Esophagus muscularis mucosa (tissue), 4 donors: Measurements from ENCODE around the gene KCP. TPM values are rescaled to one million over a fixed set of nuclear protein-coding genes. Genes with fewer than 3 reads are reported as not detected.

Source experiments
- DNase-seq: peaks from one replicate; pipeline ENCODE4 v3.0.0-alpha.2; 2017; ENCODE audit errors: extremely low spot score
- H3K27ac ChIP-seq, 4 donors: fragments of 200-600 bp; sonication (generic); replicated peaks in 1 of 4; 1 replicate in 3 of 4; 2 replicates in 1 of 4; pipeline ENCODE4 v1.5.1; 2016 to 2019; ENCODE audit warnings: mild to moderate bottlenecking in 1 of 4
- H3K27me3 ChIP-seq, 4 donors: fragments of 200-600 bp; sonication (generic); one replicate each; pipeline versions ENCODE4 v1.5.1 to v1.6.0; 2016 to 2019
- H3K36me3 ChIP-seq, 4 donors: fragments of 200-600 bp; sonication (generic); one replicate each; pipeline ENCODE4 v1.5.1; 2016 to 2019
- H3K4me1 ChIP-seq, 4 donors: fragments of 200-600 bp; sonication (generic); one replicate each; pipeline ENCODE4 v1.5.1; 2016 to 2019
- H3K4me3 ChIP-seq, 4 donors: fragments of 200-600 bp; sonication (generic); 1 replicate in 2 of 4; 2 replicates in 2 of 4; pipeline ENCODE4 v1.5.1; 2016 to 2019; ENCODE audit warnings: mild to moderate bottlenecking in 4 of 4, moderate library complexity in 1 of 4
- H3K9me3 ChIP-seq, 4 donors: fragments of 200-600 bp; sonication (generic); 1 replicate in 3 of 4; 2 replicates in 1 of 4; pipeline ENCODE4 v1.5.1; 2016 to 2019
- EP300 ChIP-seq: sonication (generic); formaldehyde crosslinking; IDR thresholded peaks from one replicate; pipeline ENCODE4 v1.6.1; 2017; ENCODE audit warnings: antibody characterized with exemption
- POLR2A ChIP-seq: fragments of 450-650 bp; IDR thresholded peaks from one replicate; pipeline ENCODE4 v1.6.1; 2017; ENCODE audit warnings: antibody characterized with exemption, moderate library complexity, mild to moderate bottlenecking, low read depth
- POLR2AphosphoS5 ChIP-seq, 2 donors: sonication (generic); formaldehyde crosslinking; IDR thresholded peaks; one replicate each; pipeline ENCODE4 v1.6.1; 2017; ENCODE audit warnings: antibody characterized with exemption in 2 of 2
- WGBS: methylation state at CpG from one replicate; pipeline ENCODE4 v1.1.5; 2018; 5-methylcytosine and 5-hydroxymethylcytosine counted together
- intact Hi-C: fragments of 100-400 bp; cut with DNase I; formaldehyde crosslinking; loops from one replicate; pipeline ENCODE4 v1.15.1; 2023
- total RNA-seq, 4 donors: library from RNA; depleted of rRNA; stranded (reverse); fragments of >200 nt; gene quantifications; one replicate each; pipeline versions ENCODE4 v1.1.0 to v1.2.1, GENCODE V29; 2016
- TF ChIP-seq, protein P1 (sequence below), 3 experiments: fragments of 200-600 bp in 2 of 3; fragments of 450-650 bp in 1 of 3; sonication (generic) in 2 of 3; IDR thresholded peaks; one replicate each; pipeline ENCODE4 v1.5.1; 2017 to 2019; ENCODE audit warnings: antibody characterized with exemption in 3 of 3, mild to moderate bottlenecking in 2 of 3, moderate library complexity in 1 of 3

KCP gene
- total RNA-seq, 4 donors from 2014 or later: 0.13 to 0.66 (median 0.29) TPM; not detected in 1

DNA sequence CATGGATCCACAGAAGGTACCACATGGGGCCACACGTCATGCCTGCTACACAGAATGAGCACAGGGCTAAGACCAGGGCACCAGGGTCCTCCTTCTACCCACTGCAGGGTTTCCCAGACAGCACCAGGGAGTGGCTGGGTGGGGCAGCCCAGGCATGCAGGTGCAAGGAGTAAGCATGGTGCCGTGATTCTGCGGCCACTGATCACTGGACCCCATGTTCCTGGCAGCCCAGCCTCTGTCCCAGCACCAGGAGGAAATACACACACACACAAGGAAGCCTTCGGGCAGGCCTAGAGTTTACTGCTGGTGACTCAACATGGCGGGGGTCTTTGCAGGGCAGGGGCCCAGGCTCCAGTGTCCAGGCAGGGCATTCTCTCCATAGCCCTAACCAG lies 33.9 kb downstream of the KCP start:
- Histone ChIP-seq H3K4me3 (no peak overlapping the region), H3K4me1 (peaks cover 0 to 10% (median 8%) of the 10 kb centered on the region in 4 donors), H3K27ac (no peak overlapping the region), H3K9me3 (no peaks in the 10 kb centered on the region), H3K36me3 (no peaks in the 10 kb centered on the region), H3K27me3 (no peaks in the 10 kb centered on the region)
- intact Hi-C loops: loop anchor here (10.0 kb wide), 1 partner anchor 142 kb away; the partner anchor contains the start of gene CALU
- TF ChIP-seq EP300: no peak
- no peak for TF ChIP-seq POLR2A
- TF ChIP-seq, protein P1, sequence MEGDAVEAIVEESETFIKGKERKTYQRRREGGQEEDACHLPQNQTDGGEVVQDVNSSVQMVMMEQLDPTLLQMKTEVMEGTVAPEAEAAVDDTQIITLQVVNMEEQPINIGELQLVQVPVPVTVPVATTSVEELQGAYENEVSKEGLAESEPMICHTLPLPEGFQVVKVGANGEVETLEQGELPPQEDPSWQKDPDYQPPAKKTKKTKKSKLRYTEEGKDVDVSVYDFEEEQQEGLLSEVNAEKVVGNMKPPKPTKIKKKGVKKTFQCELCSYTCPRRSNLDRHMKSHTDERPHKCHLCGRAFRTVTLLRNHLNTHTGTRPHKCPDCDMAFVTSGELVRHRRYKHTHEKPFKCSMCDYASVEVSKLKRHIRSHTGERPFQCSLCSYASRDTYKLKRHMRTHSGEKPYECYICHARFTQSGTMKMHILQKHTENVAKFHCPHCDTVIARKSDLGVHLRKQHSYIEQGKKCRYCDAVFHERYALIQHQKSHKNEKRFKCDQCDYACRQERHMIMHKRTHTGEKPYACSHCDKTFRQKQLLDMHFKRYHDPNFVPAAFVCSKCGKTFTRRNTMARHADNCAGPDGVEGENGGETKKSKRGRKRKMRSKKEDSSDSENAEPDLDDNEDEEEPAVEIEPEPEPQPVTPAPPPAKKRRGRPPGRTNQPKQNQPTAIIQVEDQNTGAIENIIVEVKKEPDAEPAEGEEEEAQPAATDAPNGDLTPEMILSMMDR (IDR thresholded peaks at IDR 0.05): no peak
- TF ChIP-seq POLR2AphosphoS5 (IDR thresholded peaks at IDR 0.05): no peak
- 83% methylated on average over 2 of the region's 5 CpGs for WGBS
- no peak for DNase-seq

DNA sequence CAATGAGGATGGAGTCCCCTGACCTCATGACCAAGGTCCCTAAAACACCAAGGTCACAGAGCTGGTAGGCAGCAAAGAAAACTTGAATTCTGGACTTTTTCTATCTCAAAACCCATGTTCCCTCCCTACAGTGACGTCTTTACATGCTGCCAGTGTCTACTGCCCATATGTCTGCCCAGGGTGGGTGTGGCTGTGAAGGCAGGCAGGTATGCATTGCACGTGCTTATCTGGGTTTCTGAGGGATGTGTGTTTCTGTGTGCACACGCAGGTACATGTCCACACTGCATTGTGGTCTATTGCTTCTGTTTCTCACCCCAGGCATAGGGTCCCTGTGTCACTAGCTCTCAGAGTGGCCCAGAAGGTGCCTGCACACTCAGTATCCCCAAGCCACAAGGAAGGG lies 34.4 kb downstream of the KCP start:
- peaks cover 0 to 10% (median 8%) of the 10 kb centered on the region in 4 donors for H3K4me1 ChIP-seq
- no peaks in the 10 kb centered on the region for H3K27me3 ChIP-seq
- TF ChIP-seq EP300 (no peak), POLR2AphosphoS5 (IDR thresholded peaks at IDR 0.05) (no peak), POLR2A (no peak)
- TF ChIP-seq, protein P1 (IDR thresholded peaks at IDR 0.05): no peak
- WGBS: 77% methylated on average over 3 of the region's 3 CpGs
- H3K4me3 ChIP-seq: no peak overlapping the region
- no peaks in the 10 kb centered on the region for H3K9me3 ChIP-seq
- H3K36me3 ChIP-seq: no peaks in the 10 kb centered on the region
- DNase-seq: no peak
- H3K27ac ChIP-seq: no peak overlapping the region
- intact Hi-C loops: loop anchor here (10.0 kb wide), 1 partner anchor 141 kb away; the partner anchor contains the start of gene CALU

DNA sequence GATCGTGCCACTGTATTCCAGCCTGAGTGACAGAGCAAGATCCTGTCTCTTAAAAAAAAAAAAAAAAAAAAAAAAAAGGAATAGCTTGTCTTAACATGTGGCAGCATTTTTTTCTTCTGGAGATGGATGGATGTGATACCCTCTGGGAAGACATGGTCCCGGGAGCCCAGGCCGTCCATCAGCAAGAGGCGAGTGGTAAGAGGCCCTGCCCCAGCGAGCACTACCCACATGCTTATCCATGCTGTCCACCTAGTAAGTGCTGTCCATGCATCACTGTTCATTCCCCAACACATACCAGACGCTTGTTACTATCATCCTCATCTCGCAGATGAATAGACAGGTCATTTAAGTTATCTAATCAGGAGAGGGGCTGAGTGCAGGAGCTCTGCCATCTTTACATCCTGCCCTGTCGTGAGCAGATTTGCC lies 35.0 kb downstream of the KCP start:
- no peak overlapping the region for H3K4me3 ChIP-seq
- no peaks in the 10 kb centered on the region for H3K36me3 ChIP-seq
- intact Hi-C loops: loop anchor here (10.0 kb wide), 1 partner anchor 141 kb away; the partner anchor contains the start of gene CALU
- 71% methylated on average over 8 of the region's 8 CpGs for WGBS
- H3K27ac ChIP-seq: no peak overlapping the region
- no peaks in the 10 kb centered on the region for H3K27me3 ChIP-seq
- no peak for DNase-seq
- H3K4me1 ChIP-seq: peaks cover 0 to 10% (median 8%) of the 10 kb centered on the region in 4 donors
- no peaks in the 10 kb centered on the region for H3K9me3 ChIP-seq
- TF ChIP-seq POLR2AphosphoS5 (IDR thresholded peaks at IDR 0.05) (no peak), EP300 (no peak), POLR2A (no peak)
- TF ChIP-seq, protein P1 (IDR thresholded peaks at IDR 0.05): no peak

DNA sequence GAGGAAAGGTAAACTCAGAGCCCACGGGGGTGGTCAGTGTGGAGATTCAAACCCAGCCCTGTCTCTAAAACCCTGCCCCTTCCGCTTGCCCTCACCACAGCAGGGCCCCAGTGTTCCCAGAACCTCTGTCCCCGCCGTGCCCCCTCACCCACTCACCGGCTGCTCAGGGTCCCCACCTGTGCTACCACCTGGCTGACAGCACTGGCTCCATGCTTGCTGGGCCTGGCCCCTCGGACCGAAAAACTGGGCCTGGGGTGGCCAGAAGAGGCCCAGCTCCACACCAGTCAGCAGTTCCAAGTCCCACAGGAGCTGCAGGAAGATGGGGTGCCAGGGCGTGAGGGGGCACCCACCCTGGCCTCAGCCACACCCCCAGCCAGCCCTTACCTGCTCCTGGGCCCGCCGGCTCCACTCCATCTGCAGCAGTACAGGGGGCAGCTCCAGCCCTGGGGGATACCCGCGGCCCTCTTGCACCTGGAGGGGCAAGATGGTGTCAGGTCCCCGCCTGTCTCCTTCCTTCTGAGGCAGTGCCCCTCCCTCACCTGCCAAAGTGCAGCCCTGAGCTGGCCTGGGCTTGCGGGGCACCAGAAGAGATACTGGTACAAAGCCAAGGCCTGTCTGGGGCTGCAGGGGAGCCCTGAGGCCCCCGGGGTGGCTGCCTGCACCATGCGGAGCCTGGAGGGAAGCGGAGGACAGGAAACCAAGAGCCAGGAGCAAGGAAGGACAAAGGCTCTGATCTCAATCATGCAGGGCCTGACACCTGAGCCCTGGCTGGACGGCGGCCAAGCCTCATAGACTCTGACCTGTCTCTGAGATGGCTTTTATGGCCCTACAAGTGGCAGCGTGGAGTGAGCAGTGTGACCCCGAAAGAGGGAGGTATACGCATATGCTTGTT lies 36.1 kb downstream of the KCP start:
- H3K9me3 ChIP-seq: no peaks in the 10 kb centered on the region
- H3K27me3 ChIP-seq: no peaks in the 10 kb centered on the region
- H3K4me3 ChIP-seq: no peak overlapping the region
- no peaks in the 10 kb centered on the region for H3K36me3 ChIP-seq
- TF ChIP-seq, protein P1 (IDR thresholded peaks at IDR 0.05): no peak
- no peak for TF ChIP-seq EP300
- TF ChIP-seq POLR2A: no peak
- no peak for TF ChIP-seq POLR2AphosphoS5 (IDR thresholded peaks at IDR 0.05)
- intact Hi-C loops: loop anchor here (10.0 kb wide), 1 partner anchor 140 kb away; the partner anchor contains the start of gene CALU
- no peak overlapping the region for H3K27ac ChIP-seq
- DNase-seq: no peak
- WGBS: 84% methylated on average over 15 of the region's 22 CpGs
- H3K4me1 ChIP-seq: peaks cover 8 to 10% (median 10%) of the 10 kb centered on the region in 4 donors
